Inferior parietal cortex (tissue), 1 donor: ENCODE results near the gene FUBP3.
"Not testable (repeated sequence)": the region's sequence is repeated elsewhere in the genome, so short reads cannot be mapped to it uniquely, and the experiment has no call there.

Experiments used
- DNase-seq: peaks from one replicate; pipeline ENCODE4 v3.0.0-alpha.2; 2016; ENCODE audit errors: extremely low spot score

FUBP3 gene

DNA sequence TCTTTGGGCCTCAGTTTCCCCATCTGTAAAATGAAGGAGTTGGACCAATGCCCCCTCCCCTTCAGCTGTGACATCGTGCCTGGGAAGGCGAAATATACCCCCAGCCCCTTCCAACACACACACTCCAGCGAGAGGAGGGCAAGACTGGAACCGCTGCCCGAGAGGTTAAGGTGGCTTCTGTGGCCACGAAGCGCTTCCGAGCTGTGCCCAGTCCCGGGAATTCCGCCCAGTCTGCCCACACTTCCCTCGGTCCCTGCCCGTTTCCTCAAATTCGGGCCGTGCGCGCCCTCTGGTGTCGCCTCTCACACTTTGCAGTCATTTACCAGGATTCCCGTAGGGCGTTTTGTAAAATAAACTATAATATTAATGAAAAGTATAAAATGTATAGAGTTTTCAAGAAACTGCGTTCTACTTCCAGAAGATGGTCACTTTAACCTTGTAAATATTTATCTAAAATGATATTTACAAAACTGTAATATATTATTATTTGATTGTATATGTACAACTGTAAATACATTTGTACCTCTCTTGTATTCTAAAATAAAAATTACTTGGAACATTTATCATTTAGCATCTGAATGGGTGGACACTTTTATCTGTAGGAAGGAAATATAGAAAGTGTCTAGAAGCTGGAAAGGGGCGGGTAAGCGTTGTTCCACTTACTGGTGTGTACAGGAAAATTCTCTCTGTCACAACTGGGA is 103.2 kb downstream of the FUBP3 start:
- peak; percentile 88 for DNase-seq

GRCh38 chr9:130685104-130685503 is 105.7 kb downstream of the FUBP3 start:
- no peak for DNase-seq

- DNase-seq, result not testable (repeated sequence)
Observed at GRCh38 chr9:130685945-130686344, 106.6 kb downstream of the FUBP3 start.

DNA sequence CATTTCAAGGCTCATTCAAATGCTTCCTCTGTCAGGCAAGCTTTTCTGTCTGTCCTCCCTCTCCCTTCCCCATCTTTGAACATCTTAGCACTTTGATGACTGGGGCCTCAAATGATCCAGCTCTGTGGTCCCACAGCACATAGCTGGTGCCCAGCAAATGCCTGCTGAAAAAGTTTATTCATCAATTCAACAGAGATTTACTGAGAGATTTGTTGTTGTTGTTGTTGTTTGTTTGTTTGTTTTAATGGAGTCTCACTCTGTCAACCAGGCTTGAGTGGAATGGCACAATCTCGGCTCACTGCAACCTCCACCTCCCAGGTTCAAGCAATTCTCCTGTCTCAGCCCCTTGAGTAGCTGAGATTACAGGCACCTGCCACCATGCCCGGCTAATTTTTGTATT is 108.2 kb downstream of the FUBP3 start:
- DNase-seq, result no peak
